HG02588 (cell line): ENCODE measurements around the gene SSR1.
A peak's percentile ranks its signal among the peaks of the same experiment; 100 is the strongest.
"Not testable (repeated sequence)": the region's sequence is repeated elsewhere in the genome, so short reads cannot be mapped to it uniquely, and the experiment has no call there.

Source experiments
- ATAC-seq: cut with Tn5 transposase; IDR thresholded peaks from one replicate; pipeline ENCODE4 v1.9.1; 2021; ENCODE audit warnings: mild to moderate bottlenecking, moderate library complexity; ENCODE audit not compliant: unreplicated experiment

SSR1 gene

DNA sequence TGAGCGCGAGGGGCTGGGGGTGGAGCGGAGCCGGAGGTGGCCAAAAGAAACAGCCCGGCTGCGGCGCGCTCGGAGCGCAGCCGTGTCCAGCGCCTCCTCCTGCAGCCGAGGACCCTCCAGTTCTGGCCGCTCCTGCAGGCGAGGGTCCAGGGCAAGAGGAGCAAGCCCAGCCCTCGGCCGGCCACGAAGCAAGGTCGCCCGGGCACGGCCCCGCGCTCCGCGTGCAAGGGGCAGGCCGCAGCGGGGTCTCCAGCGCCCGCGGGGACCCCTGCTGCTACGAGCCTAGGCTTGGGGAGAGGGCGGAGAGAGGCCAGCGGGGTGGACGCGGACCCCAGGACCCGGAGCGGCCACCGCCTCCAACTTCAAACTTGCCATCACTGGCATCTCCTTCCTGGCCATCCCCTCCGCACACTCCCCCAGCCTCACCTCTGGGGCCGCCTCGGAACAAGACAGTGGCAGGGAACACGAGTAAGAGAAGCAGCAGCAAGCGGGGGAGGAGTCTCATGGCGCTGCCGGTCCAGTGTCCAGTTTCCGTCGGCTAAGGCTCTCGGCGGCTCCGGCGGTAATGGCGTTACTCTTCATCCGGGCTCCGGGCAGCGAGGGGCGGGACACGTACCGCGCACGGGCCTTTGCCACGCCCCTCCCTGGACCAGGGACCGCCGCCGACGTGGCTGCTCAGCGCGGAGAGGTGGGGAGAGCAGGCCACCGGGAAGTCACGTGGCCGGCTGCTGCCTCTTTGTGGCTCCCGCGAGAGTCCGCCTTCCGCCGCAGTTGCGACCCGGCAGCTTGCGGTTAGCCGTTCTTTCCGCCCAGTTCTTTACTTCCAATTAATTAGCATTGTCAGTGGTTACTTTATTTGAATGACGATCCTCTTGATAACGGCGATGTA lies at the start of gene SSR1:
Gene SSR1, minus strand, starts transcription at position 584 of the 889 bp plus-strand sequence. Its CDS starts 79 bp downstream, at position 505.
- peak; percentile 97 for ATAC-seq

DNA sequence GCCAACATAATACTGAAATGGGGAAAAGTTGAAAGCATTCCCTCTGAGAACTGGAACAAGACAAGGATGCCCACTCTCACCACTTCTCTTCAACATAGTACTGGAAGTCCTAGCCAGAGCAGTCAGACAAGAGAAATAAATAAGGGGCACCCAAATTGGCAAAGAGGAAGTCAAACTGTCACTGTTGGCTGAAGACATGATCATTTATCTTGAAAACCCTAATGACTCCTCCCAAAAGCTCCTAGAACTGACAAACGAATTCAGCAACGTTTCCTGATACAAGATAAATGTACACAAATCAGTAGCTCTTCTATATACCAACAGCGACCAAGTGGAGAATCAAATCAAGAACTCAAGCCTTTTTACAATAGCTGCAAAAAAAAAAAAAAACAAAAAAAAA lies 38.9 kb upstream of the SSR1 start:
- ATAC-seq: not testable (repeated sequence)

DNA sequence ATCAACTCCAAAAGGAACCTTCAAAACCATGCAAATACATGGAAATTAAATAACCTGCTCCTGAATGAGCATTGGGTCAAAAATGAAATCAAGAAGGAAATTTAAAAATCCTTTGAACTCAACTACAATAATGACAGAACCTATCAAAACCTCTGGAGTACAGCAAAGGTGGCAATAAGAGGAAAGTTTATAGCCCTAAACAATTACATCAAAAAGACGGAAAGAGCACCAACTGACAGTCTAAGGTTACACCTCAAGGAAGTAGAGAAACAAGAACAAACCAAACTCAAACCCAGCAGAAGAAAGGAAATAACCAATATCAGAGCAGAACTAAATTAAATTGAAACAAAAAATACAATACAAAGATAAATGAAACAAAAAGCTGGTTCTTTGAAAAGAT lies 37.6 kb upstream of the SSR1 start:
- ATAC-seq: not testable (repeated sequence)

DNA sequence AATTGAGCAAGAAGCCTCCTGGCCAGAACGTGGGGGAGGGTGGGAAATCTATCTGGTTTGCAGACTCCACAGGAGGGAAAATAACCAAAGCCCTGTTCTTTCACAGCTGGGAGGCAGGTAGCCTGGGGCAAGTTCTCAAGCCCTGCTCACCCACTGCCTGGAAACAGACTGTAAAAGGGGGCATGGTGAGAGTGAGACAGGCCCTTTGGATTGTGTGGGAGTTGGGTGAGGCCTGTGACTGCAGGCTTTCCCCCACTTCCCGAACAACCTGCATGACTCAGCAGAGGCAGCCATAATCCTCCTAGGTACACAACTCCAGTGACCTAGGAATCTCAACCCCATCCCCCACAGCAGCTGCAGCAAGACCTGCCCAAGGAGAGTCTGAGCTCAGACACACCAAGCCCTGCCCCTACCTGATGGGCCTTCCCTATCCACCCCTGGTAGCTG lies 34.6 kb upstream of the SSR1 start:
- ATAC-seq: not testable (repeated sequence)

DNA sequence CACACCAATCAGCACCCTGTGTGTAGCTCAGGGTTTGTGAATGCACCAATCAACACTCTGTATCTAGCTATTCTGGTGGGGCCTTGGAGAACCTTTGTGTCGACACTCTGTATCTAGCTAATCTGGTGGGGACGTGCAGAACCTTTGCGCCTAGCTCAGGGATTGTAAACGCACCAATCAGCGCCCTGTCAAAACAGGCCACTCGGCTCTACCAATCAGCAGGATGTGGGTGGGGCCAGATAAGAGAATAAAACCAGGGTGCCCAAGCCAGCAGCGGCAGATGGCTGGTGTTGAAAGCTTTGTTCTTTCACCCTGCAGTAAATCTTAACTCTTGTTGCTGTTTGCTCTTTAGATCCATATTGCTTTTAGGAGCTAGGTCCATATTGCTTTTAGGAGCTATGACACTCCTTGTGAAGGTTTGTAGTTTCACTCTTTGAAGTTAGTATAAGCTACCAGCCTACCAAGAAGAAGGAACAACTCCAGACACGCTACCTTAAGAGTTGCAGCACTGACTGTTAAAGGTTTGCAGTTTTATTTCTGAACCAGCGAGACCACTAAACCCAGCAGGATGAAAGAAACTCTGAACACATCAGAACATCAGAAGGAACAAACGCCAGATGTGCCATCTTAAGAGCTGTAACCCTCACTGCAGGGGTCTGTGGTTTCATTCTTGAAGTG lies 31.9 kb upstream of the SSR1 start:
- not testable (repeated sequence) for ATAC-seq

DNA sequence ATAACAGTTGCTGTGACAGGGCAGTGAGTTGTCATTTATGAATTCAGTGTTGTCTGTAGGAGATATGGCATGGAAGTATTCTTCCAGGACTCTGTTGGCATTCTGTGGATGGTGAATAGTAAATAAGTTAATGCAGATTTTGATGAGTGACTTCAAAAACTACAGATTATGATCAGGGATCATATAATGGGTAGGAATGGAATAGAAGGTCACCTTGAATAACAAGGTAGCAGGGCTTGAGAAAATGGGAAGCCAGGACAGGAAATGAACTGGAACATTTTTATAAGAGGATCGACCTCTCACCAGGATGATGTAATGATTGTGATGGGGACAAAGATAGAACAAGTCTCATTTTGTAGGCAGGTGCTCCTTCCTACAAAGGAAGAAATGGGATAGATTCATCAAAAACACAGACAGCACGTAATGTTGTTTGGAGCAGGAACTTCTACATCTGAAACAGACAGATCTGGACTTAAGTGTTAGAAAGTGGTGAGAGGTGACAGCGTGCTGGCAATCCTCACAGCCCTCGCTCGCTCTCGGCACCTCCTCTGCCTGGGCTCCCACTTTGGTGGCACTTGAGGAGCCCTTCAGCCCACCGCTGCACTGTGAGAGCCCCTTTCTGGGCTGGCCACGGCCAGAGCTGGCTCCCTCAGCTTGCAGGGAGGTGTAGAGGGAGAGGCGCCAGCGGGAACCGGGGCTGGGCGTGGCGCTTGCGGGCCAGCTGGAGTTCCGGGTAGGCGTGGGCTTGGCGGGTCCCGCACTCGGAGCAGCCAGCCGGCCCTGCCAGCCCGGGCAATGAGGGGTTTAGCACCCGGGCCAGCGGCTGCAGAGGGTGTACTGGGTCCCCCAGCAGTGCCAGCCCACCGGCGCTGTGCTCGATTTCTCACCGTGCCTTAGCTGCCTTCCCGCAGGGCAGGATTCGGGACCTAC lies 30.8 kb upstream of the SSR1 start:
- ATAC-seq: no peak

DNA sequence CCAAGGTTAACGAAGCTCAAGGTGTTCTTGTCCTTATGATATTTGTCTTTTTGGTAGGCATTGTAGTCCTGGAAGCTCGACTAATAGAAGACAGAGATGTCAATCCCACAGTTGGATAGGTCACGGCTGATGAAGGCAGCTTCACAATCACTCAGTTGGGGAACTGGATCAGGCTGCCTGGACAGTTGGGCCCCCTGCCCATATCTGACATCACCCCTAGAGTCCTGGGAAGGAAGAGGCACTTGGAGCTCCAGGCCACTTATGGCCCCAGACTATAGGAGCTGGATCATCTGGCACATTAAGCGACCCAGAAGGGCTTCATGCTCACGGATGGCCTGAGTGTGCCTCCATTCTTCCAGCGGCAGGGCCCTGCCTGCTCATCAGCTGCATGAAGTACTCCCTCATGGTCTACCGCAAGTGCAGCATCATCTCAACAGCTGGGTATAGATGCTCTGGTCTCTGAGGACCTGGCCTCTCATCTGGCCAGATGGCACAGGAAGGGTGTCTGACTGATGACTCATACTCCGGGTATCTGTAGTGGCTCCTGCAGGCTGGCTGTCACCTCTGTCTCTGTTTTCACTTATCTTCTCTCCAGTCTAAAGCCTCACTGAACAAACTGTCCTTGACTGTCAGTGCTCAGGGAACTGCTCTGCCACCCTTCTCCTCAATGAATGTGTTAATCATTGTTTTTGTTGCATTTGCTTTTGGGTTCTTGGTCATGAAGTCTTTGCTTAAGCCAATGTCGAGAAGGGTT lies 29.2 kb upstream of the SSR1 start:
- no peak for ATAC-seq

DNA sequence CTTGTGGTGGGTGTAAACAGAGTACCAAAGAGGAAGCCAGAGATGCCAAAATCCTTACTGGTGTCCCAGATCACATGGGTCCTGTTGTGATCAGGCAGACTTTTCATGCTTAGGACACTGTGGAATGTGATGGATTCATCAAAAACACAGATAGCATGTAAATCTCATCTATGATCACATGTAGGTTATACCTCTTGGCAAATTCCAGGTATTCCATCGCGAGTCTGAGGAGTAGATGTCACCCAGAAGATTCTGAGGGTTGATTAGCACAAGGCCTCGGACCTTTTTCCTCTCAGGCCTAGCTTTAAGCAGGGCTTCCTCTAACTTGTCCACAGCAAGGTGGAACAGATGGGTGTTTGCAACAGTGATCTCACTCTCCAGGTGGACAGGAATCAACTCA lies 28.3 kb upstream of the SSR1 start:
- ATAC-seq: no peak

DNA sequence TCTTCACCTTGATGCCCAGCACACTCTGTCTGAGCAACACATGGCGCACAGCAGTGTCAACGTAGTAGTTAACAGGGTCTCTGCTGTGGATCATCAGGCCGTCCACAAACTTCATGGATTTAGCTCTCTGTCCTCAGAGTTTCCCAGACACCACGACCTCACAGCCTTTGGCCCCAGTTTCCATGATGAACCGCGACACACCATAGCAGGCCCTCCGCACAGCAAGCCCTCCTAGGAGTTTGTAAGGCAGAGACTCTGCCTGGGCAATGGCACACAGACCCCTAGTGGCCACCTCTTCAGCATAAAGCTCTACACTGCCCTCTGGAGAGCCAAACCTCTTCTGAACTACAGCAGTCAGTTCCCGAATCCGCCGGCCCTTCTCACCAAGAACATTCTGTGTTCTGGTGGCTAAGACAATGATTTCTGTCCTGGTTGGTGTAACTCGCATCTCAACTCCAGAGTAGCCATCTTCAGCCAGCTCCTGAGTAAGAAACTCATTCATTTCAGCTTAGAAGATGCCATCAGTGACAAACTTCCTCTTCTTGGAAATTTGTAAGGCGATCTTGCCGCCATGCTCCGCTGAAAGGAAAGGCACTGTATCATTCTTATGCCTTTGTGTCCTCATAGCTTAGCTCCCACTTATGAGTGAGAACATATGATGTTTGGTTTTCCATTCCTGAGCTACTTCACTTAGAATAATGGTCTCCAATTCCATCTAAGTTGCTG lies 26.2 kb upstream of the SSR1 start:
- not testable (repeated sequence) for ATAC-seq

DNA sequence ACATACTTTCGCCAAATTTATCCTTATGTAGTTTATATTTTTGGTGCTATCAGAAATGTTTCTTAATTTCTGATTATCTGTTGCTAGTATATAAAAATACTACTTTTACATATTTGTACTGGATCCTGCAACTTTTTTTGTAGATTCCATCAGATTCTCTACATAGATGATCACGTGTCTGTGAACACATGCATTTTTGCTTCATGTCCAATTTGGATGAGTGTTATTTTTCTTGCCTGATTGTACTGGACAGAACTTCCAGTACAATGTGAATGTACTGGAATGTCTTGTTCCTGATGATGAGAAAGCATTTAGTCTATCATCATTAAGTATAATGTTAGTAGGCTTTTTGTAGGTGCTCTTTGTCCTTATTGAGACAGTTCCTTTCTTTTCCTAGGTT lies 25.0 kb upstream of the SSR1 start:
- ATAC-seq: no peak

DNA sequence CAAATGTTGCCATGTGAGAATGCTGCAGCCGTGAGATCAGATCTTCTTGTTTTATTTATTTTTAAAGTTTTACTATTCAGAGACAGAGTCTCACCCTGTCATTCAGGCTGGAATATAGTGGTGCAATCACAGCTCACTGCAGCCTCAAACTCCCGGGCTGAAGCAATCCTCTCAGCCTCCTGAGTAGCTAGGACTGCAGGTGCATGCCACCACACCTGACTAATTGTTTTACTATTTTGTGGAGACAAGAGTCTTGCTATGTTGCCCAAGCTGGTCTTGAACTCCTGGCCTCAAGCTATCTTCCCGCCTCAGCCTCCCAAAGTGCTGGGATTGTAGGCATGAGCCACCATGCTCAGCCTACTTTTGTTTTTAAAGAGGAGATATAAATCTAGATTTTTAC lies 22.5 kb upstream of the SSR1 start:
- no peak for ATAC-seq

DNA sequence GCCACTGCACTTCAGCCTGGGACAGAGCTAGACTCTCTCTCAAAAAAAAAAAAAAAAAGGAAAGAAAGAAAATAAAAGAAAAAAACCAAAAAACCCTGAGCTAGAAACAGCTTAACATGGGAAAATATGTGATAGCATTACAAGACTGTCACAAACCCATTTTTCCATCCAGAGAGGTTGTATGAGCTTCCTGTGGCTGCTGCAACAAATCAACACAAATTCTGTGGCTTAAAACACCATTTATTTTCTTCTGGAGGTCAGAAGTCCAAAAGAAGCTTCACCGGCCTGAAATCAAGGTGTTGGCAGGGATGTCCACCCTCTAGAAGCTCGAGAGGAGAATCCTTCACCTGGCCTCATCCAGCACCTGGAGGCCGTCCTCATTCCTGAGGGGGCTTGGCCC lies 21.7 kb upstream of the SSR1 start:
- no peak for ATAC-seq

DNA sequence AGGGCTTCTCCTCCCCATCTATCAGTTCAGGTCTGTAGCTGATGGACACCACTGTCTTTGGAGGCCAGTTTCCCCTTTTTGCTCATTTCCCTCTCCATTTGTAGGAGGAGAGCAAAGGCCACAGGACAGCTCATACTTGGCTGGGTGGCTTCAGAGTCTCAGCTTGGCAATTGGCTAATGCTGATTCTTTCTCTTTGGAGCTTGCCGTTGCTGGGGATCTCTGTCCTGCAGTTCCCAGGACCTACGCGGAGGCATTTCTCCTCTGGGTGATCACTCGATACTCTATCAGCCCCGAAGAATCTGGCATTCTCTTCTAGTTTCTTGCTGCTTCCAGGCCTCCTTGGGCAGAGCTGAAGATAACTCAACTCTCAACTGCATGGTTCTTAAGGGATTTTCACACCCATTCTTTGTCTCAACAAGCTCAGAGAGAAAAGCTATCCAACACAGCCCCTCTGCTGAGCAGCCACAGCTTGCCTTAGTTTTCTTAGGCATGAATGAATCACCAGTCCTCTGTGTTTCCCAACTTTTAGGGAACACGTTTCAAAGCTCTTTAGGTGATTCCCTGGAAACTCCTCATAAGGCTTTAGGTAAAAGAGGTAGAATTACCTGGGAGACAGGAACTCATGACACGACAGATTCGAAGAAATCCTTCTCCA lies 19.2 kb upstream of the SSR1 start:
- ATAC-seq: no peak

DNA sequence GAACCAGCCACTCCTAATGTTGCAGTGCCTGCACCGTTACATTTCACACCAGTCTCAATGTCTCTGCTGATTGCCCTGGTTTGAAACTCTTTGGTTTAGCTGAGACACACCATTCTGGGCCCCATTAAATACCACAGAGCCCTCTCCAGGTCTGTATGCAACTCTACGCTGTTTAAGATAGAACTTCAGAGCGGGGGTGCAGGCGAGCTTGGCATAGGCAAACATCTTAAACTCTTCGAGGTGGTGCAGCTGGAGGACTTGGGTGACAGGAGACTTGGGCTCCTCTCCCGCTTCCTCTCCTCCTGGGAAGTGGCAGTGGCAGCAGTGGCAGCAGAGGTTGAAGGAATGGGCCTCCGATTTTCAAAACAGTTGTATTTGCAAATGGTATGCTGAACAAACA lies 18.5 kb upstream of the SSR1 start:
- ATAC-seq: no peak

DNA sequence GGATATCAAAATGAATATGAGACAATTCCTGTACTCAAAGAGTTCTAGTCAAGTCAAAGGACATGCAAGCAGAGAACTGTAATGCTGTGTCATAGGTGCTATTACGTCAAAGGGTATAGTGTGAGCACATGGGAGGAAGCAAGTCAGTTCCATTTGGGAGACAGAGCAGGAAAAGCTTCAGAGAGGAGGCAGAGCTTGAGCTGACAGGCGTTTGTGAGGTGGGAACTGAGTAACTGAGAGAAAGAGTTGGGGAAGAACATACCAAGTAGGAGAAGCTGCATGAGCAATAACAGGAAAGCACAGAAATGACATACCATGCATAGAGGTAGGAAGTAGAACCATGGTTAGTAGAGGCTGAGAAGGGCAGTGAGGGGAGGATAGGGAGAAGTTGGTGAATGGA lies 15.2 kb upstream of the SSR1 start:
- ATAC-seq: no peak

DNA sequence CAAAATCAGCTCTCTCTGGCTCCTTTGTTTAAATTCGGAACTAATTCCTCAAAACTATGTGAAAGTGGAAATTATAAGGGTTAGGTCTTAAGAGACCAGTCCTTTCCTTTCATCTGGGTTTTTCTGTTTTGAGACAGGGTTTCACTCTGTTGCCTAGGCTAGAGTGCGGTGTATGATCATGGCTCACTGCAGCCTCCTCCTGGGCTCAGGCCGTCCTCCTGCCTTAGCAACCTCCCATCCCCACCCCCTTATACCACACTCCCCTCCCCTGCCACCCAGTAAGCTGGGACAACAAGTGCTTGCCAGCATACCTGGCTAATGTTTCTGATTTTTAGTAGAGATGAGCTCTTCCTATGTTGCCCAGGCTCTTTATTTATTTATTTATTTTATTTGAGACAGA lies 12.8 kb upstream of the SSR1 start:
- no peak for ATAC-seq

DNA sequence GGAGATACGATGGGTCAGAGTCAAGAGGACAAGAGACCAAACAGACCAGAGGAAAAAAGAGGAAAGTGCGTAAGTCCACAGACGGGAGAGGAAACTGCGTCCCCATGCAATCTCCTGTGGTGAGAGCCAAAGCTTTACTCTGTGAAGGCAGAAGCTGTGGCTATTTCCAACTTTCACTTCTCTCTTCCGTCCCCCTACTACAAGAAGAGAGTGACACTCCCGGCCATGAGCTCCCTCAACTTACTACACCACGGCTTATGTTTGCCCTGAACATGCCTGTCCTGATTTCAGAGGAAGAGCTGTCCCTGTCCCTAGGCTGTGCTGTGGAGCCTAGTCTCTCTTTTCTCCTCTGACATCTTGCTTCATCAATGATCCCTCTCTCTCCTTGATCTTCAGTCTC lies 11.5 kb upstream of the SSR1 start:
- ATAC-seq: no peak

DNA sequence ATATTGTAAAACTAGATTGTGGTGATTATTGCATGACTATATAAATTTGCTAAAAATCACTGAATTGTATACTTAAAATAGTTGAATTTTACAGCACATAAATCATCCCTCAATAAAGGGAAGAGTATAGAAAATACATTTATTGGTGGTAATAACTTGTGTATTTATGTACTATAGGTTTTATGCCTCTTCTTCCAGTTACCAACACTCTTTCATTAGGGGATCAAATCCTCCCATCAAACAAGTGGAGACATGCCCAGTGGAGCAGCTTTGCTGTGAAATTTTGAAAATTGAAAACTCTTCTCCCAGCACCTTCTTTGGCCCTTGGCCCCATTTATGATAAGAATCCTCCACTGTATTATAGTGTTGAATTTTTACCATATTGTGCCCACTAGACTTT lies 10.1 kb upstream of the SSR1 start:
- no peak for ATAC-seq

DNA sequence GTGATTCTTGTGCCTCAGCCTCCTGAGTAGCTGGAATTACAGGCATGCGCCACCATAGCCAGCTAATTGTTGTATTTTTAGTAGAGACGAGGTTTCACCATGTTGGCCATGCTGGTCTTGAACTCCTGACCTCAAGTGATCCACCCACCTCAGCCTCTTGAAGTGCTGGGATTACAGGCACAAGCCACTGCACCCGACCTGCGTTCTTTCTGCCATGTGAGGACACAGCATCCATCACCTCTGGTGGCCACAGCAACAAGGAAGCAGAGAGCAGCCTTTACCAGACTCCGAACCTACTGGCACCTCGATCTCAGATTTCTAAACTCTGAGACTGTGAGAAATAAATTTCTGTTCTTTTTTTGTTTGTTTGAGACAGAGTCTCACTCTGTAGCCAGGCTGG lies 8.9 kb upstream of the SSR1 start:
- not testable (repeated sequence) for ATAC-seq
